HepG2 (cell line): ENCODE data around the gene IGF2BP3. TPM values are rescaled to one million over a fixed set of nuclear protein-coding genes. Genes with fewer than 3 reads are reported as not detected.

Source experiments
- ATF5 ChIP-seq: sonication (generic); formaldehyde crosslinking; IDR thresholded peaks from 2 replicates; pipeline ENCODE4 v1.4.0; 2020; ENCODE audit warnings: mild to moderate bottlenecking, low read depth, missing genetic modification reagents
- DBP ChIP-seq: sonication (generic); formaldehyde crosslinking; IDR thresholded peaks from 2 replicates; pipeline ENCODE4 v1.4.0; 2020; ENCODE audit warnings: missing genetic modification reagents; ENCODE audit errors: not compliant biosample characterization
- DNMT1 ChIP-seq: sonication (generic); formaldehyde crosslinking; IDR thresholded peaks from 2 replicates; pipeline ENCODE4 v1.5.1; 2020; ENCODE audit warnings: mild to moderate bottlenecking, missing genetic modification reagents
- ELF3 ChIP-seq: IDR thresholded peaks from 2 replicates; pipeline ENCODE4 v1.6.1; 2016; ENCODE audit warnings: missing genetic modification reagents, missing compliant biosample characterization
- FOXC1 ChIP-seq: sonication (generic); formaldehyde crosslinking; IDR thresholded peaks from 2 replicates; pipeline ENCODE4 v1.8.0; 2022; ENCODE audit warnings: mild to moderate bottlenecking, missing genetic modification reagents, borderline replicate concordance
- GMEB1 ChIP-seq: sonication (generic); formaldehyde crosslinking; IDR thresholded peaks from 2 replicates; pipeline ENCODE4 v1.5.1; 2020; ENCODE audit warnings: missing genetic modification reagents, mild to moderate bottlenecking, borderline replicate concordance
- GPBP1L1 ChIP-seq: sonication (generic); formaldehyde crosslinking; IDR thresholded peaks from 2 replicates; pipeline ENCODE4 v1.5.0; 2020; ENCODE audit warnings: mild to moderate bottlenecking, missing genetic modification reagents
- HNRNPL ChIP-seq: fragments of 200-400 bp; formaldehyde crosslinking; IDR thresholded peaks from 2 replicates; pipeline ENCODE4 v1.6.1; 2017; ENCODE audit warnings: mild to moderate bottlenecking, low read depth, low read length
- HOXD1 ChIP-seq: sonication (generic); formaldehyde crosslinking; IDR thresholded peaks from 2 replicates; pipeline ENCODE4 v1.5.0; 2020; ENCODE audit warnings: missing genetic modification reagents
- IRX3 ChIP-seq: sonication (generic); formaldehyde crosslinking; IDR thresholded peaks from 2 replicates; pipeline ENCODE4 v1.8.1; 2023; ENCODE audit warnings: mild to moderate bottlenecking, low read depth, missing genetic modification reagents, borderline replicate concordance
- JUN ChIP-seq: sonication (generic); formaldehyde crosslinking; IDR thresholded peaks from 2 replicates; pipeline ENCODE4 v1.4.0; 2020; ENCODE audit warnings: mild to moderate bottlenecking, missing genetic modification reagents
- POGZ ChIP-seq: sonication (generic); formaldehyde crosslinking; IDR thresholded peaks from 2 replicates; pipeline ENCODE4 v1.4.0; 2020; ENCODE audit warnings: mild to moderate bottlenecking, missing genetic modification reagents
- REXO4 ChIP-seq: sonication (generic); formaldehyde crosslinking; IDR thresholded peaks from 2 replicates; pipeline ENCODE4 v1.8.0; 2022; ENCODE audit warnings: missing genetic modification reagents, mild to moderate bottlenecking, borderline replicate concordance
- TERF1 ChIP-seq: sonication (generic); formaldehyde crosslinking; IDR thresholded peaks from 2 replicates; pipeline ENCODE4 v1.8.0; 2022; ENCODE audit warnings: mild to moderate bottlenecking, missing genetic modification reagents, moderate library complexity
- THAP8 ChIP-seq: sonication (generic); formaldehyde crosslinking; IDR thresholded peaks from 2 replicates; pipeline ENCODE4 v1.5.1; 2020; ENCODE audit warnings: missing genetic modification reagents, mild to moderate bottlenecking, borderline replicate concordance
- YEATS4 ChIP-seq: sonication (generic); formaldehyde crosslinking; IDR thresholded peaks from 2 replicates; pipeline ENCODE4 v1.4.0; 2020; ENCODE audit warnings: missing genetic modification reagents, borderline replicate concordance
- ZNF143 ChIP-seq: sonication (generic); formaldehyde crosslinking; IDR thresholded peaks from 2 replicates; pipeline ENCODE4 v1.4.0; 2020; ENCODE audit warnings: missing genetic modification reagents
- ZNF263 ChIP-seq: sonication (generic); formaldehyde crosslinking; IDR thresholded peaks from 2 replicates; pipeline ENCODE4 v1.4.0; 2020; ENCODE audit warnings: missing genetic modification reagents
- ZNF343 ChIP-seq: sonication (generic); formaldehyde crosslinking; IDR thresholded peaks from 2 replicates; pipeline ENCODE4 v1.4.0; 2020; ENCODE audit warnings: mild to moderate bottlenecking, missing genetic modification reagents
- ZNF816 ChIP-seq: sonication (generic); formaldehyde crosslinking; IDR thresholded peaks from 2 replicates; pipeline ENCODE4 v1.8.0; 2022; ENCODE audit warnings: missing genetic modification reagents, mild to moderate bottlenecking, borderline replicate concordance
- polyA plus RNA-seq, 8 experiments: library from polyadenylated mRNA; depleted of rRNA in 3 of 8; stranded (reverse) in 7 of 8; unstranded in 1 of 8; fragments of >200 nt; fragmentation: Illumina TruSeq in 4 of 8; extraction: Trizol in 4 of 8; gene quantifications; 2 replicates each; pipeline versions ENCODE4 v1.2.1 to v1.2.3, GENCODE V29; 2011 to 2016; ENCODE audit warnings: low read depth in 4 of 8, missing spikeins in 1 of 8, mixed read lengths in 1 of 8; ENCODE audit not compliant: insufficient read depth in 1 of 8
- total RNA-seq, 5 experiments: library from RNA; depleted of rRNA; stranded (reverse); fragments of >200 nt; fragmentation: Illumina TruSeq; extraction: Trizol; gene quantifications; 2 replicates each; pipeline ENCODE4 v1.2.3, GENCODE V29; 2016; ENCODE audit warnings: low read depth in 1 of 5

The IGF2BP3 gene
- total and polyA plus RNA-seq, 2 of the 13 experiments (the other 11 are each of a cell fraction or from before 2014, with no cell fraction given), result 37.7 to 39.5 TPM

GRCh38 chr7:23294549-23295400 is 175.5 kb downstream of the IGF2BP3 start (continued):
- TF ChIP-seq POGZ (CRISPR knock-in tag) (peak; percentile 69; the same call in 1 of the 2 replicates), TERF1 (CRISPR knock-in tag) (no peak), DNMT1 (CRISPR knock-in tag) (no peak), IRX3 (CRISPR knock-in tag) (no peak), HOXD1 (CRISPR knock-in tag) (no peak), REXO4 (CRISPR knock-in tag) (no peak), GMEB1 (CRISPR knock-in tag) (no peak), ZNF263 (no peak), HNRNPL (no peak), ZNF816 (CRISPR knock-in tag) (peak; percentile 74; the same call in 1 of the 2 replicates), DBP (CRISPR knock-in tag) (no peak), FOXC1 (CRISPR knock-in tag) (no peak), ATF5 (CRISPR knock-in tag) (no peak), ZNF343 (no peak), ELF3 (CRISPR knock-in tag) (peak; percentile 45), THAP8 (CRISPR knock-in tag) (no peak), GPBP1L1 (CRISPR knock-in tag) (no peak), YEATS4 (CRISPR knock-in tag) (no peak), ZNF143 (CRISPR knock-in tag) (no peak), JUN (no peak)
